SKM-1 (cell line): Measurements from ENCODE around the gene CPLANE1.

Experiments
- DNase-seq: peaks from one replicate; lab custom pipeline; 2025; ENCODE audit not compliant: unreplicated experiment; lab: John Stamatoyannopoulos, UW

The CPLANE1 gene

GRCh38 chr5:37071901-37072581 is 177.1 kb downstream of the CPLANE1 start:
- DNase-seq: no peak

- no peak for DNase-seq
Observed at GRCh38 chr5:37071487-37071886, 177.7 kb downstream of the CPLANE1 start.

- DNase-seq: no peak
Observed at GRCh38 chr5:37064442-37064841, 184.7 kb downstream of the CPLANE1 start.

- DNase-seq: no peak
Observed at GRCh38 chr5:37063739-37064138, 185.4 kb downstream of the CPLANE1 start.

- DNase-seq: no peak
Observed at GRCh38 chr5:37060030-37060429, 189.1 kb downstream of the CPLANE1 start.

- no peak for DNase-seq
Observed at GRCh38 chr5:37056762-37057161, 192.4 kb downstream of the CPLANE1 start.
